Measurements from ENCODE around the gene SF3A1. TPM values are rescaled to one million over a fixed set of nuclear protein-coding genes. Genes with fewer than 3 reads are reported as not detected.
A peak's percentile ranks its signal among the peaks of the same experiment; 100 is the strongest.

SF3A1 gene
- polyA plus RNA-seq, 1 donor, result 87.1 TPM

DNA sequence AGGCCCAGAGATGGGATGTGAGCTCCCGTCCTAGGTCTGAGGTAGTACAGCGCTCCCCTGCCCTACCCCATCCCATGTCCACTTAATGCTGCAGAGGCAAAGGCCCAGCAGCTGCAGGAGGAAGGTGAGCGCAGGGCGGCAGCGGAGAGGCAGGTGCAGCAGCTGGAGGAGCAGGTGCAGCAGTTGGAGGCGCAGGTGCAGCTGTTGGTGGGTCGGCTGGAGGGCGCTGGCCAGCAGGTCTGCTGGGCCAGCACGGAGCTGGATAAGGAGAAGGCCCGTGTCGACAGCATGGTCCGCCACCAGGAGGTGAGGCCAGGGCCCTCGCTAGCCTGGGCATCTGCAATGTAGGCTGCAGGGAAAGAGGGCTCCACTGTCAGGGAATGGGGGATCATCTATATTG lies 15.3 kb upstream of the SF3A1 start:
- DNase-seq, result no peak
- no CpG with 5 or more reads among the region's 13 CpGs for WGBS (ENCODE audit: insufficient coverage, low lambda C conversion rate)
- H3K36me3 ChIP-seq (ENCODE audit: control insufficient read depth, insufficient read depth, low read length), result no peaks in the 10 kb centered on the region

GRCh38 chr22:30371321-30371720 lies 14.6 kb upstream of the SF3A1 start:
- Histone ChIP-seq H3K9me3 (ENCODE audit: control insufficient read depth, low read depth, low read length) (no peaks in the 10 kb centered on the region), H3K27ac (ENCODE audit: low read length) (no peak overlapping the region), H3K27me3 (ENCODE audit: control insufficient read depth, insufficient read depth, low read length) (no peaks in the 10 kb centered on the region), H3K4me3 (ENCODE audit: low read length) (no peak overlapping the region), H3K36me3 (ENCODE audit: control insufficient read depth, insufficient read depth, low read length) (no peaks in the 10 kb centered on the region), H3K4me1 (ENCODE audit: control insufficient read depth, insufficient read depth, low read length) (no peaks in the 10 kb centered on the region)
- DNase-seq, result no peak
- WGBS (ENCODE audit: insufficient coverage, low lambda C conversion rate), result no CpG with 5 or more reads among the region's 9 CpGs

More for the DNA sequence above, 15.3 kb upstream of the SF3A1 start:
- H3K9me3 ChIP-seq (ENCODE audit: control insufficient read depth, low read depth, low read length), result no peaks in the 10 kb centered on the region
- no peak overlapping the region for H3K4me3 ChIP-seq (ENCODE audit: low read length)
- H3K27ac ChIP-seq (ENCODE audit: low read length), result no peak overlapping the region
- no peaks in the 10 kb centered on the region for H3K4me1 ChIP-seq (ENCODE audit: control insufficient read depth, insufficient read depth, low read length)
- no peaks in the 10 kb centered on the region for H3K27me3 ChIP-seq (ENCODE audit: control insufficient read depth, insufficient read depth, low read length)

DNA sequence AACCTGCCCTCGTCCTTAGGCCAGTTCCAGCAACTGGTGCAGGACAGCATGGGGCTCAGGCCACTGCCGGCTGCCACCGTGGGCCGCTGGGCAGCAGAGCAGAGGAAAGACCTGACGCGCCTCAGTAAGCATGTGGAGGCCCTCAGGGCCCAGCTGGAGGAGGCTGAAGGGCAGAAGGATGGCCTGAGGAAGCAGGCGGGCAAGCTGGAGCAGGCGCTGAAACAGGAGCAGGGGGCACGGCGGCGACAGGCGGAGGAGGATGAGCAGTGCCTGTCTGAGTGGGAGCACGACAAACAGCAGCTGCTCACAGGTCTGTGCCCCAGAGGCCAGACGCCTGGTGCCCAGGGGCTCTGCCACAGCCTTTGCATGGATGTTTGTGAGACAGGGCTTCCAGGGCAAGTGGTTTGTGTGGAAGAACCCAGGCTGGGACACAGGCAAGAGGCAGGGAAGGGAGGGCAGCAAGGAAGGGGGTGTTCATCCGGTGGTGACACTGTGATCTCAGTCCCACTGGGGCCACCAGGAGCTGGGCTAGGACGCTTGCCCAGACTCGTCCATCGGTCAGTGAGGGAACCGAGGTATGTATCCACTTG lies 14.0 kb upstream of the SF3A1 start:
- Histone ChIP-seq H3K4me1 (ENCODE audit: control insufficient read depth, insufficient read depth, low read length) (no peaks in the 10 kb centered on the region), H3K9me3 (ENCODE audit: control insufficient read depth, low read depth, low read length) (no peaks in the 10 kb centered on the region), H3K4me3 (ENCODE audit: low read length) (no peak overlapping the region), H3K36me3 (ENCODE audit: control insufficient read depth, insufficient read depth, low read length) (peaks cover under 1% of the 10 kb centered on the region), H3K27ac (ENCODE audit: low read length) (no peak overlapping the region), H3K27me3 (ENCODE audit: control insufficient read depth, insufficient read depth, low read length) (no peaks in the 10 kb centered on the region)
- no CpG with 5 or more reads among the region's 19 CpGs for WGBS (ENCODE audit: insufficient coverage, low lambda C conversion rate)
- DNase-seq, result no peak

DNA sequence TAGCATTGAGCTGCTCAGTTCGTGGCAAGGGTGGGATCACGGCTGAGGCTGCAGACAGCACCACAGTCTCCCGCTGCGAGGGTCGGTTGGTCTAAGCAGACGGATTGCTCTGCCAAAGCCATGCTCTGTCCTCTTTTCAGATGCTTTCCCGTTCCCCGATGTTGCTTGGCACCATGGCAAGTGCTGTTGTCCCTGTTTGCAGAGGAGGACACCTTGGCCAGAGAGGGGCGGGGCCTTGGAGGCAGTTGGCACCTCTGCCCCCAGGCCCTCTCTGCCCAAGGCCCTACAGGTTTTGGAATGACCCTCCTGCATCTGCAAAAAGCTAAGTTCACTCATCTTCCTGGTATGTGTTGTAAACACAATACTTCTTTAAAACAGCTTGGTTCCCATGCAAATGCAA lies 11.7 kb upstream of the SF3A1 start:
- no peak overlapping the region for H3K4me3 ChIP-seq (ENCODE audit: low read length)
- no peaks in the 10 kb centered on the region for H3K4me1 ChIP-seq (ENCODE audit: control insufficient read depth, insufficient read depth, low read length)
- H3K27me3 ChIP-seq (ENCODE audit: control insufficient read depth, insufficient read depth, low read length), result no peaks in the 10 kb centered on the region
- no CpG with 5 or more reads among the region's 9 CpGs for WGBS (ENCODE audit: insufficient coverage, low lambda C conversion rate)
- no peaks in the 10 kb centered on the region for H3K9me3 ChIP-seq (ENCODE audit: control insufficient read depth, low read depth, low read length)
- H3K27ac ChIP-seq (ENCODE audit: low read length), result no peak overlapping the region
- H3K36me3 ChIP-seq (ENCODE audit: control insufficient read depth, insufficient read depth, low read length), result peaks cover 2% of the 10 kb centered on the region
- DNase-seq, result no peak

GRCh38 chr22:30365891-30366290 lies 9.2 kb upstream of the SF3A1 start:
- no peaks in the 10 kb centered on the region for H3K27me3 ChIP-seq (ENCODE audit: control insufficient read depth, insufficient read depth, low read length)
- no peaks in the 10 kb centered on the region for H3K9me3 ChIP-seq (ENCODE audit: control insufficient read depth, low read depth, low read length)
- no peak overlapping the region for H3K4me3 ChIP-seq (ENCODE audit: low read length)
- H3K36me3 ChIP-seq (ENCODE audit: control insufficient read depth, insufficient read depth, low read length), result peaks cover 2% of the 10 kb centered on the region
- H3K4me1 ChIP-seq (ENCODE audit: control insufficient read depth, insufficient read depth, low read length), result no peaks in the 10 kb centered on the region
- no CpG with 5 or more reads among the region's 18 CpGs for WGBS (ENCODE audit: insufficient coverage, low lambda C conversion rate)
- no peak for DNase-seq
- no peak overlapping the region for H3K27ac ChIP-seq (ENCODE audit: low read length)

- no peaks in the 10 kb centered on the region for H3K9me3 ChIP-seq (ENCODE audit: control insufficient read depth, low read depth, low read length)
- no peaks in the 10 kb centered on the region for H3K27me3 ChIP-seq (ENCODE audit: control insufficient read depth, insufficient read depth, low read length)
- no peak overlapping the region for H3K4me3 ChIP-seq (ENCODE audit: low read length)
- H3K36me3 ChIP-seq (ENCODE audit: control insufficient read depth, insufficient read depth, low read length), result peaks cover 2% of the 10 kb centered on the region
- no peak overlapping the region for H3K27ac ChIP-seq (ENCODE audit: low read length)
- DNase-seq, result peak in 1 of 2 donors; percentile 32
- peaks cover 11% of the 10 kb centered on the region for H3K4me1 ChIP-seq (ENCODE audit: control insufficient read depth, insufficient read depth, low read length)
- no CpG with 5 or more reads among the region's 7 CpGs for WGBS (ENCODE audit: insufficient coverage, low lambda C conversion rate)
These were observed 6.1 kb upstream of the SF3A1 start for GRCh38 chr22:30362651-30363281.

DNA sequence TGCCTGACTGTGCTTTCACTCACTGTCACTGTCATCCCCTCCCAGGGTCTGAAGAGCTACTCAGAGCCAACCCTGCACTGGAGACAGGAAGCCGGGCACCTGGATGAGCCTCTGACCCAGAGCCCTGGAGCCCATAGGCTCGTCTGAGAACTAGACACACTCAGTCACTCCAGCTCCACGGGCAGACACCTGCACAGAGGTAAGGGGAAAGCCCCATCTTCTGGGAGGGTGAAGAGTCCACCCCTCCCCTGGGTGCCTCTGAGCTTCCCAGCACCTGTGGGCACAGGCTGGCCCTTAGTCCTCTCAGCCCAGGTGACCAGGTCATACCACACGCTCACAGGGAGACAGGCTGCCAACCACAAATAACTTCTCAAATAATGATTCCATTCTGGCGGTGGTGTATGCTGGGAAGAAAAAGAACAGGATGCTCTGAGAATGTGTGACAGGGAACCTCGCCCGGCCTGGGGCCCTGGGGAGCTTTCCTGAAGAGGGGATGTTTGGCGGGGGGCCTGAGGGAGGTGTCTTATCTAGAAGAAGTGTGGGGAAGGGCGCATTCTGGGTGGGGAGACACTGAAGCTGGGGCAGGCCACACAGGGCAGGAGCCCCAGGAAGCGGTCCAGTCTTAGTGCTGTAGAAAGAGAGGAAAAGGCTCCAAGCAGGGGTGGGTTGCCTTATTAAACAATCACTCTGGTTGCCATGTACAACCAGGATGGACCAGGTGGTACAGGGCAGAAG lies 5.4 kb upstream of the SF3A1 start:
- DNase-seq, result no peak
- Histone ChIP-seq H3K4me1 (ENCODE audit: control insufficient read depth, insufficient read depth, low read length) (peaks cover 11% of the 10 kb centered on the region), H3K27ac (ENCODE audit: low read length) (no peak overlapping the region), H3K9me3 (ENCODE audit: control insufficient read depth, low read depth, low read length) (no peaks in the 10 kb centered on the region), H3K36me3 (ENCODE audit: control insufficient read depth, insufficient read depth, low read length) (peaks cover 2% of the 10 kb centered on the region), H3K4me3 (ENCODE audit: low read length) (no peak overlapping the region), H3K27me3 (ENCODE audit: control insufficient read depth, insufficient read depth, low read length) (no peaks in the 10 kb centered on the region)
- no CpG with 5 or more reads among the region's 10 CpGs for WGBS (ENCODE audit: insufficient coverage, low lambda C conversion rate)

- peaks cover 11% of the 10 kb centered on the region for H3K36me3 ChIP-seq (ENCODE audit: control insufficient read depth, insufficient read depth, low read length)
- peaks cover 22% of the 10 kb centered on the region for H3K4me1 ChIP-seq (ENCODE audit: control insufficient read depth, insufficient read depth, low read length)
- no peaks in the 10 kb centered on the region for H3K27me3 ChIP-seq (ENCODE audit: control insufficient read depth, insufficient read depth, low read length)
- H3K27ac ChIP-seq (ENCODE audit: low read length), result no peak overlapping the region
- H3K4me3 ChIP-seq (ENCODE audit: low read length), result no peak overlapping the region
- no peaks in the 10 kb centered on the region for H3K9me3 ChIP-seq (ENCODE audit: control insufficient read depth, low read depth, low read length)
- peak; percentile 41 to 70 for DNase-seq
- 40% methylated on average over 1 of the region's 6 CpGs for WGBS (ENCODE audit: insufficient coverage, low lambda C conversion rate)
These were observed 1.8 kb upstream of the SF3A1 start for GRCh38 chr22:30358541-30358940.

- peaks cover 22% of the 10 kb centered on the region for H3K4me1 ChIP-seq (ENCODE audit: control insufficient read depth, insufficient read depth, low read length)
- no peaks in the 10 kb centered on the region for H3K9me3 ChIP-seq (ENCODE audit: control insufficient read depth, low read depth, low read length)
- no peak overlapping the region for H3K4me3 ChIP-seq (ENCODE audit: low read length)
- WGBS (ENCODE audit: insufficient coverage, low lambda C conversion rate), result no CpG with 5 or more reads among the region's 22 CpGs
- no peak overlapping the region for H3K27ac ChIP-seq (ENCODE audit: low read length)
- peaks cover 15% of the 10 kb centered on the region for H3K36me3 ChIP-seq (ENCODE audit: control insufficient read depth, insufficient read depth, low read length)
- DNase-seq, result no peak
- H3K27me3 ChIP-seq (ENCODE audit: control insufficient read depth, insufficient read depth, low read length), result no peaks in the 10 kb centered on the region
These were observed 1.0 kb upstream of the SF3A1 start for GRCh38 chr22:30357650-30358215.

DNA sequence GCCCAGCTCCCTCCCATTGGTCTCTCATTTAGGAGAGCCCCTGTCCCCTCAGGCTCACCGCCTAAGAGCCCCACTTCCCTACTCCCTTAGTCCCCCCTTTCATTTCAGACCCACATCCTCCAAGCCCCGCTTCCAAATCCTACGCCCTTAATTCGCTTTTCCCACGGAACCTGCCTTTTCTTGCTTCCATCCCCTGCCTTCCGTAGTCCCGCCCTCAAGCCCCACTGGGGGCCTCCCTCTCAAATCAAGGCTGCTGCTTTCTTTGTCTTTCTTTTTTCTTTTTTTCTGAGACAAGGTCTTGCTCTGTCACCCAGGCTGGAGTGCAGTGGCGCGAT lies 509 bp upstream of the SF3A1 start:
- Histone ChIP-seq H3K4me3 (ENCODE audit: low read length) (peak overlapping the region; percentile 87), H3K36me3 (ENCODE audit: control insufficient read depth, insufficient read depth, low read length) (peaks cover 20% of the 10 kb centered on the region), H3K9me3 (ENCODE audit: control insufficient read depth, low read depth, low read length) (no peaks in the 10 kb centered on the region), H3K4me1 (ENCODE audit: control insufficient read depth, insufficient read depth, low read length) (peaks cover 22% of the 10 kb centered on the region), H3K27me3 (ENCODE audit: control insufficient read depth, insufficient read depth, low read length) (no peaks in the 10 kb centered on the region), H3K27ac (ENCODE audit: low read length) (no peak overlapping the region)
- DNase-seq, result no peak
- 0% methylated on average over 6 of the region's 9 CpGs for WGBS (ENCODE audit: insufficient coverage, low lambda C conversion rate)

All from large intestine (tissue), 3 donors.